Suprapubic skin (tissue), 4 donors: Measurements from ENCODE around the gene TEAD2. TPM values are rescaled to one million over a fixed set of nuclear protein-coding genes. Genes with fewer than 3 reads are reported as not detected.
"Not testable (repeated sequence)": the region's sequence is repeated elsewhere in the genome, so short reads cannot be mapped to it uniquely, and the experiment has no call there.

Experiments
- DNase-seq, 2 donors: peaks; one replicate each; pipeline ENCODE4 v3.0.0-alpha.2; 2019; ENCODE audit warnings: low spot score in 2 of 2
- H3K27ac ChIP-seq: fragments of 200-600 bp; sonication (generic); one replicate; pipeline ENCODE4 v1.5.1; 2019
- H3K27me3 ChIP-seq: fragments of 200-600 bp; sonication (generic); one replicate; pipeline ENCODE4 v1.5.1; 2019
- H3K36me3 ChIP-seq: fragments of 200-600 bp; sonication (generic); one replicate; pipeline ENCODE4 v1.5.1; 2019
- H3K4me1 ChIP-seq: fragments of 200-600 bp; sonication (generic); one replicate; pipeline ENCODE4 v1.5.1; 2019
- H3K4me3 ChIP-seq: fragments of 200-600 bp; sonication (generic); one replicate; pipeline ENCODE4 v1.5.1; 2019; ENCODE audit warnings: mild to moderate bottlenecking
- H3K9me3 ChIP-seq: fragments of 200-600 bp; sonication (generic); one replicate; pipeline ENCODE4 v1.5.1; 2019
- CTCF ChIP-seq, 2 donors: fragments of 200-600 bp in 1 of 2; fragments of 450-650 bp in 1 of 2; sonication (generic) in 1 of 2; IDR thresholded peaks; one replicate each; pipeline ENCODE4 v1.5.1; 2016 to 2019; ENCODE audit warnings: antibody characterized with exemption in 2 of 2, mild to moderate bottlenecking in 1 of 2, moderate library complexity in 1 of 2
- EP300 ChIP-seq: sonication (generic); formaldehyde crosslinking; IDR thresholded peaks from one replicate; pipeline ENCODE4 v1.6.1; 2017; ENCODE audit warnings: antibody characterized with exemption
- POLR2A ChIP-seq, 2 donors: fragments of 450-650 bp; IDR thresholded peaks; one replicate each; pipeline ENCODE4 v1.6.1; 2017; ENCODE audit warnings: antibody characterized with exemption in 2 of 2, mild to moderate bottlenecking in 2 of 2, moderate library complexity in 2 of 2
- POLR2AphosphoS5 ChIP-seq, 3 donors: sonication (generic); formaldehyde crosslinking; IDR thresholded peaks; one replicate each; pipeline ENCODE4 v1.6.1; 2017; ENCODE audit warnings: antibody characterized with exemption in 3 of 3
- WGBS: methylation state at CpG from one replicate; pipeline ENCODE4 v1.1.5; 2018; 5-methylcytosine and 5-hydroxymethylcytosine counted together
- total RNA-seq, 4 donors: library from RNA; depleted of rRNA; stranded (reverse); fragments of >200 nt; gene quantifications; one replicate each; pipeline ENCODE4 v1.1.0, GENCODE V29; 2016

The TEAD2 gene
- total RNA-seq, 4 donors from 2014 or later, result 10.6 to 15.4 (median 13.2) TPM

- Histone ChIP-seq H3K9me3 (no peaks in the 10 kb centered on the region), H3K27ac (no peak overlapping the region), H3K4me1 (no peaks in the 10 kb centered on the region), H3K36me3 (no peaks in the 10 kb centered on the region), H3K4me3 (no peak overlapping the region), H3K27me3 (peaks cover 8% of the 10 kb centered on the region)
- DNase-seq, result no peak
- 71% methylated on average over 1 of the region's 1 CpG for WGBS
- TF ChIP-seq EP300, result no peak
- TF ChIP-seq POLR2A (IDR thresholded peaks at IDR 0.05), result no peak
- TF ChIP-seq POLR2AphosphoS5 (IDR thresholded peaks at IDR 0.05), result no peak
- TF ChIP-seq CTCF (IDR thresholded peaks at IDR 0.05), result no peak
Measured at GRCh38 chr19:49383599-49383998, 21.4 kb upstream of the TEAD2 start.

- 93% methylated on average over 5 of the region's 5 CpGs for WGBS
- Histone ChIP-seq H3K36me3 (no peaks in the 10 kb centered on the region), H3K9me3 (no peaks in the 10 kb centered on the region), H3K27me3 (peaks cover 2% of the 10 kb centered on the region), H3K4me3 (no peak overlapping the region), H3K27ac (no peak overlapping the region), H3K4me1 (no peaks in the 10 kb centered on the region)
- no peak for DNase-seq
- no peak for TF ChIP-seq EP300
- TF ChIP-seq POLR2AphosphoS5 (IDR thresholded peaks at IDR 0.05), result no peak
- TF ChIP-seq CTCF (IDR thresholded peaks at IDR 0.05), result no peak
- TF ChIP-seq POLR2A (IDR thresholded peaks at IDR 0.05), result no peak
Measured at GRCh38 chr19:49382639-49383038, 20.4 kb upstream of the TEAD2 start.

- WGBS, result 93% methylated on average over 3 of the region's 3 CpGs
- H3K4me3 ChIP-seq, result no peak overlapping the region
- no peak overlapping the region for H3K27ac ChIP-seq
- no peak for TF ChIP-seq CTCF (IDR thresholded peaks at IDR 0.05)
- no peak for TF ChIP-seq EP300
- no peak for TF ChIP-seq POLR2AphosphoS5 (IDR thresholded peaks at IDR 0.05)
- no peak for TF ChIP-seq POLR2A (IDR thresholded peaks at IDR 0.05)
- no peaks in the 10 kb centered on the region for H3K4me1 ChIP-seq
- no peaks in the 10 kb centered on the region for H3K27me3 ChIP-seq
- H3K36me3 ChIP-seq, result no peaks in the 10 kb centered on the region
- no peak for DNase-seq
- H3K9me3 ChIP-seq, result no peaks in the 10 kb centered on the region
Measured at GRCh38 chr19:49380391-49380790, 18.2 kb upstream of the TEAD2 start.

- Histone ChIP-seq H3K9me3 (no peaks in the 10 kb centered on the region), H3K4me1 (no peaks in the 10 kb centered on the region), H3K27me3 (no peaks in the 10 kb centered on the region), H3K27ac (no peak overlapping the region), H3K36me3 (no peaks in the 10 kb centered on the region), H3K4me3 (no peak overlapping the region)
- DNase-seq, result no peak
- TF ChIP-seq POLR2A (IDR thresholded peaks at IDR 0.05) (no peak), CTCF (IDR thresholded peaks at IDR 0.05) (no peak), EP300 (no peak), POLR2AphosphoS5 (IDR thresholded peaks at IDR 0.05) (no peak)
- WGBS, result 86% methylated on average over 3 of the region's 3 CpGs
Measured at GRCh38 chr19:49378512-49378911, 16.3 kb upstream of the TEAD2 start.

DNA sequence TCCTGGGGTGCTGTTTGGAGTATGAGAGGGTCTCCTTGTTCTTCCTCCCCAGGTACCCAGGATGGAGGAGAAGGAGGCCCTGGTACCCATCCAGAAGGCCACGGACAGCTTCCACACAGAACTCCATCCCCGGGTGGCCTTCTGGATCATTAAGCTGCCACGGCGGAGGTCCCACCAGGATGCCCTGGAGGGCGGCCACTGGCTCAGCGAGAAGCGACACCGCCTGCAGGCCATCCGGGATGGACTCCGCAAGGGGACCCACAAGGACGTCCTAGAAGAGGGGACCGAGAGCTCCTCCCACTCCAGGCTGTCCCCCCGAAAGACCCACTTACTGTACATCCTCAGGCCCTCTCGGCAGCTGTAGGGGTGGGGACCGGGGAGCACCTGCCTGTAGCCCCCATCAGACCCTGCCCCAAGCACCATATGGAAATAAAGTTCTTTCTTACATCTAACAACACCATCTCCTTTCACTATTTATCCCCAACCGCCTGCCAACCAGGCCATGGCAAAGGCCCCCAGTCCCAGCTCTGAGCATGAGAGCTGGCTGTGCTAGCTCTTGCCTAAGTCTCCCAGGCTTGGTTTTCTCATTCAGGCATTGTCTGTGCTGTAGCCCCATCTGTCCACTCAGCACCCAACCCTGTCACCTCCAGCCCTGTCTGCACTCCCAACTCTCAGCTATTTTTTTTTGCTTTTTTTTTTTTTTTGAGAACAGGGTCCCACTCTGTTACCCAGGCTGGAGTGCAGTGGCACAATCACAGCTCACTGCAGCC is 12.6 kb upstream of the TEAD2 start:
- peaks cover under 1% of the 10 kb centered on the region for H3K9me3 ChIP-seq
- H3K4me3 ChIP-seq, result no peak overlapping the region
- H3K27ac ChIP-seq, result no peak overlapping the region
- no peak for TF ChIP-seq POLR2AphosphoS5 (IDR thresholded peaks at IDR 0.05)
- no peak for TF ChIP-seq CTCF (IDR thresholded peaks at IDR 0.05)
- no peak for TF ChIP-seq EP300
- TF ChIP-seq POLR2A (IDR thresholded peaks at IDR 0.05), result no peak
- WGBS, result 90% methylated on average over 14 of the region's 16 CpGs
- DNase-seq, result no peak
- no peaks in the 10 kb centered on the region for H3K27me3 ChIP-seq
- H3K36me3 ChIP-seq, result no peaks in the 10 kb centered on the region
- H3K4me1 ChIP-seq, result no peaks in the 10 kb centered on the region

- H3K27ac ChIP-seq, H3K4me1 ChIP-seq, H3K36me3 ChIP-seq, DNase-seq, H3K4me3 ChIP-seq, H3K27me3 ChIP-seq: not testable (repeated sequence)
- H3K9me3 ChIP-seq, result peaks cover 13% of the 10 kb centered on the region
- 83% methylated on average over 3 of the region's 3 CpGs for WGBS
Measured at GRCh38 chr19:49373174-49373573, 11.0 kb upstream of the TEAD2 start.
